GM18861 (cell line): ENCODE measurements around the gene ZNF277.
"Not testable (repeated sequence)": the region's sequence is repeated elsewhere in the genome, so short reads cannot be mapped to it uniquely, and the experiment has no call there.

Source experiments
- ATAC-seq: cut with Tn5 transposase; IDR thresholded peaks from one replicate; pipeline ENCODE4 v1.9.1; 2021; ENCODE audit not compliant: unreplicated experiment

ZNF277 gene

DNA sequence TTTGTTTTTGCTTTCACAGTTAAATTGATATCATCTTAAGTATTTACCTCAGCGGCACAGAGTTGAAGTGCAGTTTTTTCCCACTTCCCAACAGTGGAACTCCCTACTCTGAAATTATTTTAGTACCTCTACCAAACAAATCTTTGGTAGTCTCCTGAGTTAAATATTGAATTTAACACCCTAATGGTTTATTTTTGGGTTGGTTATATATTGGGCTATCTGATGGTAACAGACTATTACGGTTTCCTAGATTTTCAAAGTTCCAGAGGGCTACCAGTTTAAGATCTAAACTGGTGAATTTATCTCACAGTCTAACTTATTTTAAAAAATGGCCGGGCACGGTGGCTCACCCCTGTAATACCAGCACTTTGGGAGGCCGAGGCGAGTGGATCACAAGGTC lies 1.3 kb downstream of the ZNF277 start:
- no peak for ATAC-seq

DNA sequence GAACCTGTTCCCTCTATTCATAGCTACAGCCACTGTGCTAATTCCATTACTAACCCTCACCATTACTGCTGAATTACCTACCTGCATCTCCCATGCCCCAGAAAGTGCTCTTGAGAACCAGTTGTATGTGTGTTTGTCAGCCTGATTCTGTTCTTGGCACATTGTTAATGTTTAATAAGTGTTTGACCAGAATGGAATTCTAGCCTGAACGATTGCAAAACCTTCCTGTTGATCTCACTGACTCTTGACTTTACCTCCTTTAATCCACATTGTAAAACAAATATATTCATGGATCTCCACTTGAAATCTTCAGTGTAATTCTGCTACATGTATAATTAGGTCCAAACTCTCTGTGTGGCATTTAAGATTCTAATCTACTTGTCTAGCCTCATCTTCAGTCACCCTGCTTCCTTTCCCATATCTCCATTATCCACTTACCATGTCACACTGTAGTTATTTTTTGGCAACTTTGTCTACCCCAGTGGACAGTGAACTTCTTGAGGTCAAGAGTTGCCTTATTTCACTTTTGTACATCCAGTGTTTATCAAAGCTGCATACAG lies 4.9 kb downstream of the ZNF277 start:
- ATAC-seq: no peak

DNA sequence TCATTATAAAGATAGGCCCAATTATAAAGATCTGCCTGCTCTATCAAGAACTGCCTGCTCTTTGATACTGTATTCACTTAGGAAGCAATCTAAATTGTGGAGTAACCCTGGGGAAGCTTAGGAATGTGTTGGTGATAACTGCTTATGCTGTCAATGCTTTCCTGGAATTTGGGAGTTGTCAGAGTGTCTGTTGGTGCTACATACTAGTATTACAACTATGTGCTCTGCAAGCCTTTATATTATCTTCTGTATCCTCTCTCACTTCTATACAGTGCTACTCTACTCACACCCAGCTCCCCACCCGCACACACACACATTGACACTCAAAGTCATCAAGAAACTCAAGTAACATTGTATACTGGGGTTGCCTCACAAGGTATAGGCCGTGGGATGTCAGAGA lies 6.1 kb downstream of the ZNF277 start:
- ATAC-seq: no peak

DNA sequence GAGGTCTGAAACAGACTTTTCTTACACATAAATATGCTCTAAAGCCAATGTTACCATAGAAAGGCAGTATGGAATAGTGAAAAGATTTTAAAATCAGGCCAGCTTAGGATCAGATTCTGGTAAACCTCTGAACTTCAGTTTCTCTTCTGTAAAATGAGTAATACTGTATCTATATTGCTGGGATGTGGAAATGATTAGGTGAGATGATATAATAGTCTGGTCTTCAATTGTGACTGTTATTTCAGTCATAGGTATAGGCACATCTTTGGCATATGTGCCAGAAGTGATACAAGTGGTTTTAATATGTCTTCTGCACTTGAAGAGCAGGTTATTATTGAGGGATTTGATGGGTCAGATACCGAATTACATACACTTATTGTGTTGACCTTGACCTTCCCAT lies 7.2 kb downstream of the ZNF277 start:
- no peak for ATAC-seq

DNA sequence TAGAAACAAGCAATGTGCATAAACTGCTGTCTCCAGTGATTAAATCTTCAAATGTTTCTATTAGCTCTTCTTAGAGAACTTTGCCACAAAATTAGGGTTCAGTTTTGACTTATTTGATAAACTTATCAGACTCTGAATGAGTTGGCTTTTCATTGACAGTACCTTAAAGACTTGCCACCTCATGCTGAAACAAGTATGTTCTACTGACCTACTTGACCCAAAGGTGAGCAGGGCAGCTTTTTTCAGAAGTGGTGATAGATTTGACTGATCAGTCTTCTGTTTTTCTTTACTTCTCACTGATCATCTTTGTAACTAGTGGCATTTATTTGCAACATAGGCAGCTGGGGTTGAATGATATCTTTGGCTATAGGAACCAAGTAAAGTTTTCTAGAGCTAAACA lies 7.8 kb downstream of the ZNF277 start:
- ATAC-seq: no peak

DNA sequence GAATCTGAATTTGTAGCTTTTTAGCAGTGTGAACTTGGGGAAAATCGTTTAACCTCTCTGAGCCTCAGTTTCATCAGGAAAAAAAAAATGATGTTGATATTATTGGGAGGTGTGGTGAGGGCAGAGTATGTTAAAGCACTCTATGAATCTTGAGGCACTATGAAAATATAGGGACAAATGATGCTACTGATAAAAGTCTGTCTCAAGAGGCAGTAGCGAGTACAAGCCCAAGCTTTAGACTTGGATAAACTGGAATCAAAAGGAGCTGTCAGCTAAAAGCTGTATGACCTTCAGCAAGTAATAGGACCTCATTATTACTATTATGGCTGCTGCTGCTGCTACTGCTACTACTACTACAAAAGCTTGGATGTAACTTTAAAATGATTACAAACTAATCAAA lies 8.4 kb downstream of the ZNF277 start:
- ATAC-seq: no peak

DNA sequence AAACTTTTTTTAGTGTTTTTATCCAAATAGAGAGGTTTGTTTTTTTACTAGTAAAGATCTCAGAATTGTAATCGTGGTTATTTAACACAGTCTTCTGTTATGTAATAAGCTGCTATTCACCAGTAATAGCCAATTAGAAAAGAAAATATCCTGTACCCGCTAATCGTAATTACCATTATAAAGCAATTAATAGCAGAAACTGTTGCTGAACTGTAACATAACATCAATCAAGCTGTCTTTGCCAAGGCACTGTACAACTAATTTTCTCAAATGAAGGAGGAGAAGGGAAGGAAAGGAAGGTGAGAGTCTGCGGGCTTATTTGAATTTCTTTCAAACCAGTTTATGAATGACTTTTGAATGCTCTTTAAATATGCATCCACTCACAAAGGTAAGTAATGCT lies 9.3 kb downstream of the ZNF277 start:
- ATAC-seq: no peak

DNA sequence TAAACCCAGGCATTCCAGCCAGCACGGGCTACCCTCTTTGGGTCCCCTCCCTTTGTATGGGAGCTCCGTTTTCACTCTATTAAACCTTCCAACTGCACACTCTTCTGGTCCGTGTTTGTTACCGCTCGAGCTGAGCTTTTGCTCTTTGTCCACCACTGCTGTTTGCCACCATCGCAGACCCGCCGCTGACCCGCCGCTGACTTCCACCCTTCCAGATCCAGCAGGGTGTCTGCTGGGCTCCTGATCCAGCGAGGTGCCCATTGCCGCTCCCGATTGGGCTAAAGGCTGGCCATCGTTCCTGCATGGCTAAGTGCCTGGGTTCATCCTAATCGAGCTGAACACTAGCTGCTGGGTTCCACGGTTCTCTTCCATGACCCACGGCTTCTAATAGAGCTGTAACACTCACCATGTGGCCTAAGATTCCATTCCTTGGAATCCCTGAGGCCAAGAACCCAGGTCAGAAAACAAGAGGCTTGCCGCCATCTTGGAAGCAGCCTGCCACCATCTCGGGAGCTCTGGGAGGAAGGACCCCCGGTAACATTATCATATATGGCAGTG lies 14.5 kb downstream of the ZNF277 start:
- ATAC-seq: no peak

DNA sequence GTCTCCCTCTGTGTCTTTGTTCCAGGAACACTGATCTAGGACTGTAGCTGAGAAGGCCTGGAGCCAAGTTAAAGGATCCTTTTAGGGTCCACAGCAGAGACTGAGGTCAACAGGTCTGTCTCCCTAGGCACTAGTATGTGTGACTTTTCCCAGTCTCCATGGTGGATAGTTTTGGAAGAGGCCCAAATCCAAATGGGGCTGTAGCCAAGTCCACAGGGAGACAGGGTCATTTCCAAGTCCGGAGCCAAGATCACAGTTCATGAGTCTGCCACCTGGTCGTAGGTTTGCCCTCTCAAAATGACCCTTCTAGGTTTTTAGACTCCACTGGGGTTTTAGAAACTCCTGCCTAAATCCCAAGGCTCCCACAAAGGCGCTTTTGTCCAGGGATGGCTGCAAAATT lies 16.8 kb downstream of the ZNF277 start:
- ATAC-seq: no peak

DNA sequence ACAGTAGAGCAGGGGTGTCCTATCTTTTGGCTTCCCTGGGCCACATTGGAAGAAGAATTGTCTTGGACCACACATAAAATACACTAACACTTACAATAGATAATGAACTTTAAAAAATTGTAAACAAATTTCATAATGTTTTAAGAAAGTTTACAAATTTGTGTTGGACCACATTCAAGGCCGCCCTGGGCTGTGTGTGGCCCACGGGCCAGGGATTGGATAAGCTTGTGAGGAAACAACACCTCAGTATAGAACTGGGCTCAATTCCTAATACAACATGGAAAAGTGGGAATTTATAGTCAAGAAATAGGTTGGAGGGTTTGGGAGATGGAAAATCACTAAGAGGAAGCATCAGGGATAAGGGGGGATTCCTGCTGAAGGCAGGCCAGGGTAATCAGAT lies 17.7 kb downstream of the ZNF277 start:
- no peak for ATAC-seq

DNA sequence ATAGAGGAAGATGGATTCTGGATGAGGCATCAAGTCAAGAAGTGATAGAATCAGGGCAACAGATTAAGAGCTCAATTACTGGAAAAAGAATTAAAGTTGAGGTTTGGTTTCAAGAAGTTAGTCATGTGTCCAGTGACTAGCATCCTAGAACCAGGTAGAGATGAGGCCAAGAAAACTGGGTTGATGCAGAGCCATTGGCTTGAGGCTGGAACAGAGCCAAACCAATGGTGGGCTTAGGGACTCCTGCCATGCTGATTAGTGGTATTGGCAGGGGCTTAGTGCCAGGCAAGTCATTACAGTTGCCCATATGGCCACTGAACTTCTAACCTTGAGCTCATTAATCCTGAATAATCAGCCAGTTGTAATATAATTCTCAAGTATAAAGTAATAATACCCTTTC lies 18.5 kb downstream of the ZNF277 start:
- ATAC-seq: no peak

DNA sequence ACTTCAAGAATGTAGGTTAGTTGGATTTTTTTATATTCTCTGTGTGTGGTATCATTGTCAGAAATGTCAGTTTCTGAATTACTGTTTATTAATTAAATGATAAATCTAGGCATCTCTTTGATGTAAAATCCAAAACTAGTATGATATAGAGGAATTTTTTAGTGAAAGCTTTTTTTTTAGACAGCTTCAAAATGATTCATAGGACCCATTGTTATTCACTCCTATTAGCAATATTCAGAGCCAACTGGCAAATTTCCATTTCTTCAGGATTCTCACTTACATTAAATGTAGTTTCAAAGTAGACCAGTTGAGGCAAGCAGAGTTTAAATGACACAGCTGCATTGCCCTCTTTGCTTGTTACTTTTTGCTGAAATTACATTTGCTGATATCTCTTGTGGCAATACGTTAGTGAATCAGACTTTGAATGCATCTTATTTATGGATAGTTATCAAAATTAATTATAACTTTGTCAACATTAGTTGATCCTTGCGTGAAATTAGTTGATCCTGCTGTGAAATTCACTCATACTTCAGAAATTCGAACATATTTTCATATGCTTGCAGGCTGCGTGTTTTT lies 20.3 kb downstream of the ZNF277 start:
- ATAC-seq: no peak

DNA sequence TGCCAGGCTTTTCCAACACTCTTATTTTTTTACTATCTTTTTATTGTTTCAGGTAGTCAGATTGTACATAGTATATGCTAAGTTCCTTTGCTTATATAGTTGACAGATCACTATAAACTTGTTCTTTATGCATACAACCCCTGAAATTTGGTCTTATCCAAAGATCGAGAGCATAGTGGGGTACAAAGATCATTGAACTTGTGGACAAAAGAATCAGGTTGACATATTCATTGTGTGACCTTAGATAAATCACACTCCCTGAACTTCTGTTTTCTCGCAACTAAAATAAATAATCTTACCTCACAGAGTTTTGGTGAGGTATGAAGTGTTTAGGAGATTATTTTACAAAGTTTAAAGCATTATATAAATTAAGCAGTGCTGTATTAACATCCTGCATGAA lies 22.1 kb downstream of the ZNF277 start:
- no peak for ATAC-seq

DNA sequence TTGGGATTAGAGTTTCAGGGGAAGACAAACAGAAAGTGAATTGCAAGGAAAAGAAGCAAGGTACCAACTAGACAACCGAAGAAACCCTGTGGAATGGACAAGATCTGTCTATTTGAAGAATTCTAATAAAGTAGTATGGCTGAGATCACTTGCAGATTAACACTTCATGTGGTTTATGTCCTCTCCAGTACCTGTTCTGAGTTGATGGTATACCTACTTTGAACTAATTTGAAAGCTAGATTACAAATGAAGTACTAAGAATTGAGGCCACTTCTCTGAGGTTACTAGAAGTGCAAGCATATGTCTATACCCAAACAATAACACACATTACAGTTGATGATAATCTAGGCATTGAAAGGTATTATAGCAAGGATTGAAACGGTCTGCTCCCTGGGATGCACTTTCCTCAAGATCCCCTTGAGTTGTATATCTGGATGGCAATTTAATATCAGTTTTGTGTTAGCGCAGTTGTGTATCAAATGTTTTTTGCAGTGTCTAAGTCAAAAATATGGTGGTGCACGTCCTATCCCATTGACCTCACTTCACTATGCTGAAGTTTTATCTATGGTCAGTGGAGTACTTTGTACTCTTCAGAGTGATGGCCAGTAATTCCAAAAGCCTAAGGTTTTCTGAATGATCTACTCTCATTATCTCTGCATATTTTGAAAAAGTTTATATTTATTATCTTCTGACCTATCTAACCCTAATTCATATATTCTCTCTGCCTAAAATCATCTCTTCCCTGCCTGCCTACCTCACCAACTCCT lies 25.9 kb downstream of the ZNF277 start:
- ATAC-seq: no peak

DNA sequence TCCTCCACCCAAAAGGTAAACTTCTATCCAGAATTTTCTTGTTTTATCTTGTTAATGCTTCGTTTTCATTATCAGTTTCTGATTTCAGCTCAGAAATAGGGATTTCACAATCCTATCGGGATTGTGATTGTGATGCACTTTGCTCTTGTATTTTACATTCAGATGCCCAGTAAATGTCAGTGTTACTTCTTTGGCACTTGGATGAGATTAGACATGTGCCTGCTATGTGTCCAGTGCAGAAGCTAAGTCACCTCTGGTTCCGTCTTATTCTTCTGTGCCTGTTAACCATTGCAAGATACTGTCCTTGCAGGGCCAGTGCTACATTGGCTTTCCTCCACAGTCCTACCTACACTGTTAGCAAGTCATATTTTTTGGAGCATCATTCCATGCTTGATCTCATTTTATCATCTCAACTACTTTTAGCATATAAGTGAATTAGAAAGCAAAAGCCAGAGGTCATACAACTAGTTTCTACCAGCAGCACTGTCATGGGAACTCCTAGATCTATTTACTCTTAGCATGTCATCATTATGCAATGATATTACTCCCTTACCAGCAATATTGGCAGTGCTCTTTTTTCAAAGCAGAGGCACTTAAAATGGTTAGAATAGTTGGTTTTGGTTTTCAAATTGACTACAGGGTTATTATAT lies 26.7 kb downstream of the ZNF277 start:
- no peak for ATAC-seq

DNA sequence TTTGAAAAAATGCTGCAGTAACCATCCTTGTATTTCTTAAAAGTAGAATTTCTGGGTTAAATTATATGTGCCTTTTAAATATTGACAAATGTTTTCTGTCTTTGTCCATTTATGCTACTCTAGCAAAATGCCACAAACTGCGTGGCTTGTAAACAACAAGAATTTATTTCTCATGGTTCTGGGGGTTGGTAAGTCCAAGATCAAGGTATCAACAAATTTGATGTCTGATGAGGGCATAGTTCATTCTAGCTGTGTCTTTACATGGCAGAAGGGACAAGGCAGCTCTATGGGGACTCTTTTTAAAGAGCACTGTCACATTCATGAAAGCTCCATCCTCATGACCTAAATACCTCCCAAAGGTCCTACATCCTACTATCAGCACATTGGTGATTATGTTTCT lies 27.7 kb downstream of the ZNF277 start:
- no peak for ATAC-seq

DNA sequence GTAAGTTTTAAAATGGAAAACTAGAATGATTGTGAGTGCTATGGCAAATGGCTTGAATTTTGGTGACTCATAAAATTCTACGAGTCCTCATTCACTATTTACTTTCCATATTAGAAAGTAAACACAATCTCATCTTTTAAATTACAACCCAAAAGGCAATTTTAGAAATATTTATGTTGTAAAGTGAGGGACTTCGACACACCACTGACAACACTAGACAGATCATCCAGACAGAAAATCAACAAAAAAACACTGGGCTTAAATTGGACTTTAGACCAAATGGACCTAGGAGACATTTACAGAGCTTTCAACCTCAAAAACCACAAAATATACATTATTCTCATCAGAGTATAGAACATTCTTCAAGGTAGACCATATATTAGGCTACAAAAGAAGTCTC lies 30.1 kb downstream of the ZNF277 start:
- no peak for ATAC-seq

DNA sequence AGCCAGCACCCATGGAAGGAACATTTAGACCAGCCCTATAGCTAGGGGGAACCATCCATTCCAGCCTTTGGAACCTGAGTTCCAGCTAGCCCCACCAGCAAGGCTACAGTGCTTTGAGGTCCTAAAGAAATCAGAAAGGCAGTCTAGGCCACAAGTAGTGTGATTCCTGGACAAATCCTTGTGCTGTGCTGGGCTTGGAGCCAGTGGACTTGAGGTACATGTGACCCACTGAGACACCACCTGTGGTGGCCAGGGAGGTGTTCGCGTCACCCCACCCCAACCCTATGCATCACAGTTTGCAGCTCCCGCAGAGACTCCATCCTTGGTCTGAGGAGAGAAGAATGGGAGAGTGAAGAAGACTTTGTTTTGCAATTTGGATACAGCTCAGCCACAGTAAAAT lies 31.8 kb downstream of the ZNF277 start:
- no peak for ATAC-seq

DNA sequence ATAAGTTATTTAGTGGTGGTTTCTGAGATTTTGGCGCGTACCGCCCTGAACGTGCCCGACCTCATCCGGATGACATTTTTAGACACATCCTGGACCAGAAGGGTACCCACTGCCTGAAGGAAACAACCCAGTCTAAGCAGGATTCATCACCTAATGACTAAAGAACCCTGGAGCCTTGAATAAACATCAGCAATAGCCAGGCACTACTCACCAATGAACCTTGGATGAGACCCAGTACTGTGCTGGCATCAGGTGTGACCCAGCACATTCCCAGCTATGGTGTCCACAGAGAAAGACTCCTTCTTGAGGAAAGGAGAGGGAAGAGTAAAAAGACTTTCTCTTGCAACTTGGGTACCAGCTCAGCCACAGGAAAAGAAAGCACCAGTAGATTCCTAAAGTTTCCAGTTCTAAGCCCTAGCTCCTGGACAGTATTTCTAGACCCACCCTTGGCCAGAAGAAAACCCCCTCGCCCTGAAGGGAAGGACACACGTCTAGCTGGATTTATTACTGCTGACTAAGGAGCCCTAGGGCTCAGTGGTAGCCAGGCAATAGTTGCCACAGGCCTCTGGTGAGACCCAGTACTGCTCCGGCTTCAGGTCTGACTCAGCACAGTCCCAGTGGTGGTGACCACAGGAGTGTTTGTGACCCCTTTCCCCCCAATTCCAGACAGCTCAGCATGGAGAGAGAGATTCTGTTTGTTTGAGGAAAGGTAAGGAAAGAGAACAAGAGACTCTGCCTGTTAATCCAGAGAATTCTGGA lies 32.5 kb downstream of the ZNF277 start:
- ATAC-seq: no peak

DNA sequence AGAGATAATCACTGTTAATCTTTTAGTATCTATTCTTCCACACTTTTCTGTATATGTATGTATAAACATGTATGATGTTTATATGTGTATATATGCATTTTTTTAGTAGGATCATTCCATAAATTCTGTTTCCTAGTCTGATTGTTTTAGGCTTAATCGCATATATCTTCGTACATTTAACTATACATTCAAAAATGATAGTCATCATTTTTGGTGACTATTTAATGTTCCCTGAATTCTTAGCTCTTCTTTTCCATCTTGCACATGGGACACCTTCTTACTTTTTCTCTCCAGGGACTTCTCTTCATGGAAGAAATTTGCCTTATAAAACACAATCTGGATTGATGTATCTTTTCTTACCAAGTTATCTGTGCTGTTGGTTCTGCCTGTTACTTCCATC lies 42.1 kb downstream of the ZNF277 start:
- ATAC-seq: no peak

DNA sequence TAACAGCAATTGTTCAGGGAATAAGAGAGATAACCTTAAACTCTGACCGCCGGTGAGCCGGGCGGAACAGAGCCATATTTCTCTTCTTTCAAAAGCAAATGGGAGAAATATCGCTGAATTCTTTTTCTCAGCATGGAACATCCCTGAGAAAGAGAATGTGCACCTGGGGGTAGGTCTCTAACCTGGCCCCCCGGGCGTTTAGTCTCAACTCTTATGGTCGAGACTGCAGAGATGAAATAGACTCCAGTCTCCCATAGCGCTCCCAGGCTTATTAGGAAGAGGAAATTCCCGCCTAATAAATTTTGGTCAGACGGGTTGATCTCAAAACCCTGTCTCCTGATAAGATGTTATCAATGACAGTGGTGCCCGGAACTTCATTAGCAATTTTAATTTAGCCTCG lies 43.5 kb downstream of the ZNF277 start:
- ATAC-seq: not testable (repeated sequence)
